Hair follicular keratinocyte (primary cell): ENCODE data around the gene RFPL1. TPM values are rescaled to one million over a fixed set of nuclear protein-coding genes. Genes with fewer than 3 reads are reported as not detected.

ENCODE experiments used
- total RNA-seq: library from RNA; depleted of rRNA; stranded (reverse); fragments of >200 nt; gene quantifications from 2 replicates; pipeline ENCODE4 v1.2.3, GENCODE V29; 2015

RFPL1 gene
- total RNA-seq = not detected in 2 replicates

DNA sequence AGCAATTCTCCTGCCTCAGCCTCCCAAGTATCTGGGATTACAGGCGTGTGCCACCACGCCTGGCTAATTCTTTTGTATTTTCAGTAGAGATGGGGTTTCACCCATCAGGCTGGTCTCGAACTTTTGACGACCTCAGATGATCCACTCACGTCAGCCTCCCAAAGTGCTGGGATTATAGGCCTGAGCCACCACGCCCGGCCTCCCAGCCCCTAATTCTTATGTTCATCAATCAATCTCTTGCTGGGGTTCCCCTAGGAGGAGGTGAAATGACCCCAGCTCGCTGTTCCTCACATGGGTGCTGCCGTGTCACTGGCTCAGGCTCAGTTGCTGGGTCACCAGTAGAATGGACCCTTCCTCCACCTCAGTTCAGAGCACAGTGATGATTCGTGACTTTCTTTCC lies at the start of gene RFPL1:
RFPL1 (plus strand) TSS at position 301 of the 400 bp plus-strand sequence.

DNA sequence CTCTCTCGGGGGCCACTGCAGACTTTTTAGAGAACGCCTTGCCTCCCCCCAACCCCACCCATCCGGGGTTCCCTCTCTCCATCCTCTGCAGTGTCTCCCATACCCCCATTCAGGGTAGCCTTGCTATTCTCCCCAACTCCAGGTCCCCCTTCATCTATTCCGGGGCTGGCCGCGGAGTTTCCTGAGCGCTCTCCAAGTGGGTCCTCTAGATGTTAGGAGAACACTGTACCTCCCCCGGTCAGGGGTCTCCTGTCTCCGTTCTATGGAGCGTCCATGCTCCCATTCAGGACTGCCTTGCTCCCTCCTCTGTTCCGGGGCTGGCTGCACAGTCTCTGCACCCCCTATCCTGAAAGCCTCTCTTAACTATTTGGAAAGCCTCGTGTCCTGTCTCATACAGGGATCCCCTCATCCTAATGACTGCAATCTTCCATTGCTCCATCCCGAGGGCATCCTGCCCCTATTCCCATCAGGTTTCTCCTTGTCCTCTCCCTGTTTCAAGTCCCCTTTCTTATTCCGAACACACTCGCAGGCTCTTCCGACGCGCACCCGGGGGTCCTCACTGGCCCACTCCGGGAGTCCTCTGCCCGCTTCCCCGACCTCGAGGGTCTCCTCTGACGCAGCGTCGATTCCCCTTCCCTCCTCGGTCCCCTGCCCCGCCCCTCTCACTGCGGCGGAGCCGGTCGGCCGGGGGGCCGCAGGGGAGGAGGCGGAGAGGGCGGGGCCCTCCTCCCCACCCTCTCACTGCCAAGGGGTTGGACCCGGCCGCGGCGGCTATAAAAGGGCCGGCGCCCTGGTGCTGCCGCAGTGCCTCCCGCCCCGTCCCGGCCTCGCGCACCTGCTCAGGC lies 41.3 kb downstream of the RFPL1 start, which contains the start of gene NEFH:
NEFH (plus strand) TSS at position 802 of the 845 bp plus-strand sequence. CDS start 45 bp downstream, outside the sequence.

Other genes with a start within 250 kb of the RFPL1 start
- gene EMID1, start 232.7 kb upstream of the RFPL1 start, total RNA-seq = not detected in 2 replicates
- gene RHBDD3, start 170.6 kb upstream of the RFPL1 start, total RNA-seq = 16.4 and 23.0 TPM in 2 replicates
- 177 and 256 TPM in 2 replicates for gene EWSR1, start 170.3 kb upstream of the RFPL1 start, total RNA-seq
- gene GAS2L1, start 131.9 kb upstream of the RFPL1 start, total RNA-seq = 30.8 and 48.2 TPM in 2 replicates
- not detected in 2 replicates for gene RASL10A, start 122.9 kb upstream of the RFPL1 start, total RNA-seq
- gene AP1B1, start 50.0 kb upstream of the RFPL1 start, total RNA-seq = 70.1 and 84.1 TPM in 2 replicates
- 0.31 and 0.80 TPM in 2 replicates for gene NEFH, start 41.6 kb downstream of the RFPL1 start, total RNA-seq
- 26.9 and 34.8 TPM in 2 replicates for gene THOC5, start 115.2 kb downstream of the RFPL1 start, total RNA-seq
- 64.6 and 83.2 TPM in 2 replicates for gene NIPSNAP1, start 142.5 kb downstream of the RFPL1 start, total RNA-seq
- 59.1 and 65.0 TPM in 2 replicates for gene NF2, start 165.1 kb downstream of the RFPL1 start, total RNA-seq